HEK293 (cell line): ENCODE results near the gene TAF1B.

Experiments
- CTCF ChIA-PET: fragments of 350-600 bp; formaldehyde crosslinking; extraction: SDS; loops from one replicate; lab custom pipeline; 2021; ENCODE audit warnings: antibody characterized with exemption; lab: Yijun Ruan, JAX
- POLR2A ChIA-PET: fragments of 300-600 bp; formaldehyde crosslinking; extraction: SDS; loops from one replicate; lab custom pipeline; 2020; ENCODE audit warnings: antibody characterized with exemption, inconsistent platforms; lab: Yijun Ruan, JAX
- H3K27ac ChIP-seq: fragments of 200-500 bp; sonication (Bioruptor generic); 2 replicates; pipeline ENCODE4 v1.5.1; 2014; ENCODE audit warnings: low read depth, low read length, control low read depth, inconsistent platforms; ENCODE audit errors: extremely low read depth
- H3K36me3 ChIP-seq, 2 experiments: fragments of 200-500 bp in 1 of 2; sonication (Bioruptor generic) in 1 of 2; 1 replicate in 1 of 2; 2 replicates in 1 of 2; pipeline ENCODE4 v1.5.1; 2014 to 2017; ENCODE audit warnings: inconsistent platforms in 2 of 2, low read length in 2 of 2; ENCODE audit not compliant: control insufficient read depth in 2 of 2, insufficient read depth in 1 of 2
- H3K4me1 ChIP-seq: fragments of 200-500 bp; sonication (Bioruptor generic); 2 replicates; pipeline ENCODE4 v1.5.1; 2014; ENCODE audit warnings: mild to moderate bottlenecking, low read length, inconsistent platforms; ENCODE audit not compliant: control insufficient read depth, insufficient read depth
- H3K4me3 ChIP-seq: 2 replicates; pipeline ENCODE4 v1.5.1; 2011; ENCODE audit warnings: low read depth, mild to moderate bottlenecking, control low read depth, low read length, moderate library complexity
- H3K9me3 ChIP-seq: fragments of 200-500 bp; sonication (Bioruptor generic); 2 replicates; pipeline ENCODE4 v1.5.1; 2014; ENCODE audit warnings: low read depth, low read length, inconsistent platforms; ENCODE audit not compliant: control insufficient read depth, insufficient read depth
- IKZF3 ChIP-seq: fragments of 450-650 bp; IDR thresholded peaks from 2 replicates; pipeline ENCODE4 v1.5.0; 2018; ENCODE audit warnings: missing biosample characterization, mild to moderate bottlenecking, missing genetic modification characterization, moderate library complexity
- KLF8 ChIP-seq: fragments of 450-650 bp; formaldehyde crosslinking; IDR thresholded peaks from 2 replicates; pipeline ENCODE4 v1.5.1; 2016; ENCODE audit warnings: missing biosample characterization, missing genetic modification characterization
- SCRT1 ChIP-seq: fragments of 450-650 bp; formaldehyde crosslinking; IDR thresholded peaks from 2 replicates; pipeline ENCODE4 v1.5.1; 2016; ENCODE audit warnings: missing biosample characterization, missing genetic modification characterization, borderline replicate concordance
- SP7 ChIP-seq: fragments of 450-650 bp; formaldehyde crosslinking; IDR thresholded peaks from 2 replicates; pipeline ENCODE4 v1.5.1; 2016; ENCODE audit warnings: missing biosample characterization, missing genetic modification characterization
- ZBTB7A ChIP-seq: fragments of 450-650 bp; formaldehyde crosslinking; IDR thresholded peaks from 2 replicates; pipeline ENCODE4 v1.5.1; 2016; ENCODE audit warnings: low read depth, missing biosample characterization, missing genetic modification characterization
- ZFHX2 ChIP-seq: fragments of 450-650 bp; formaldehyde crosslinking; conservative IDR thresholded peaks from 2 replicates; pipeline ENCODE4 v1.5.1; 2016; ENCODE audit warnings: missing biosample characterization, missing genetic modification characterization
- ZNF175 ChIP-seq: fragments of 450-650 bp; formaldehyde crosslinking; IDR thresholded peaks from 2 replicates; pipeline ENCODE4 v1.5.1; 2016; ENCODE audit warnings: missing biosample characterization, missing genetic modification characterization
- ZNF350 ChIP-seq: fragments of 450-650 bp; formaldehyde crosslinking; IDR thresholded peaks from 2 replicates; pipeline ENCODE4 v1.5.0; 2017; ENCODE audit warnings: missing biosample characterization, mild to moderate bottlenecking, missing genetic modification characterization
- ZNF394 ChIP-seq: fragments of 450-650 bp; formaldehyde crosslinking; IDR thresholded peaks from 2 replicates; pipeline ENCODE4 v1.5.1; 2016; ENCODE audit warnings: missing biosample characterization, missing genetic modification characterization, mild to moderate bottlenecking, moderate library complexity, borderline replicate concordance
- ZNF629 ChIP-seq: fragments of 450-650 bp; formaldehyde crosslinking; IDR thresholded peaks from 2 replicates; pipeline ENCODE4 v1.5.1; 2017; ENCODE audit warnings: missing biosample characterization, missing genetic modification characterization
- ZNF658 ChIP-seq: fragments of 450-650 bp; formaldehyde crosslinking; IDR thresholded peaks from 2 replicates; pipeline ENCODE4; 2016; ENCODE audit warnings: missing biosample characterization, missing genetic modification characterization
- ZNF707 ChIP-seq: fragments of 450-650 bp; formaldehyde crosslinking; IDR thresholded peaks from 2 replicates; pipeline ENCODE4 v1.5.1; 2016; ENCODE audit warnings: missing biosample characterization, missing genetic modification characterization
- TF ChIP-seq, protein P1 (sequence below): fragments of 450-650 bp; formaldehyde crosslinking; IDR thresholded peaks from 2 replicates; pipeline ENCODE4 v1.5.1; 2016; ENCODE audit warnings: missing biosample characterization, missing genetic modification characterization, borderline replicate concordance
- TF ChIP-seq, protein P2 (sequence below): fragments of 450-650 bp; formaldehyde crosslinking; IDR thresholded peaks from 2 replicates; pipeline ENCODE4 v1.5.1; 2016; ENCODE audit warnings: missing biosample characterization, missing genetic modification characterization
- TF ChIP-seq, protein P3 (sequence below): fragments of 450-650 bp; formaldehyde crosslinking; IDR thresholded peaks from 2 replicates; pipeline ENCODE4 v1.5.1; 2016; ENCODE audit warnings: missing biosample characterization, missing genetic modification characterization, borderline replicate concordance

The TAF1B gene

DNA sequence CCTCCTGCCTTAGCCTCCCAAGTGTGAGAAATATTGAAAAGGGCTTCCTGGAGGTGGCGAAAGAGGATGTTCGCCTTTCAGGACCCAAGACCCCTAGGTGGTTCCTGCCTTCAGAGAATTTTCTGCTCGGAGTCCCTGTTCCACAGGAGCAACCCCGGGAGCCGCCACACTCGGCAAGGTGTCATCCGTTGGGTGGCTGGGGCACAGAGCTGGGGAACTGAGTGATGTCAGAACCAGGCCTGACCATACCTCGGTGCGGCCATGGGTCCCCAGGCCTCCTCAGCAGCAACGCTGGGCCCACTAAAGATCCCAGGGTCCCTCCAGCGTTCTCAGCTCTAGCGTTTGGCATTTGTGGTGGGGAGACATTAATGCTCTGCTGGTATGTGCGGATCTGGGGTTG lies 23.7 kb upstream of the TAF1B start (continued):
- no peak for TF ChIP-seq ZNF350 (tag by site-specific recombination)

DNA sequence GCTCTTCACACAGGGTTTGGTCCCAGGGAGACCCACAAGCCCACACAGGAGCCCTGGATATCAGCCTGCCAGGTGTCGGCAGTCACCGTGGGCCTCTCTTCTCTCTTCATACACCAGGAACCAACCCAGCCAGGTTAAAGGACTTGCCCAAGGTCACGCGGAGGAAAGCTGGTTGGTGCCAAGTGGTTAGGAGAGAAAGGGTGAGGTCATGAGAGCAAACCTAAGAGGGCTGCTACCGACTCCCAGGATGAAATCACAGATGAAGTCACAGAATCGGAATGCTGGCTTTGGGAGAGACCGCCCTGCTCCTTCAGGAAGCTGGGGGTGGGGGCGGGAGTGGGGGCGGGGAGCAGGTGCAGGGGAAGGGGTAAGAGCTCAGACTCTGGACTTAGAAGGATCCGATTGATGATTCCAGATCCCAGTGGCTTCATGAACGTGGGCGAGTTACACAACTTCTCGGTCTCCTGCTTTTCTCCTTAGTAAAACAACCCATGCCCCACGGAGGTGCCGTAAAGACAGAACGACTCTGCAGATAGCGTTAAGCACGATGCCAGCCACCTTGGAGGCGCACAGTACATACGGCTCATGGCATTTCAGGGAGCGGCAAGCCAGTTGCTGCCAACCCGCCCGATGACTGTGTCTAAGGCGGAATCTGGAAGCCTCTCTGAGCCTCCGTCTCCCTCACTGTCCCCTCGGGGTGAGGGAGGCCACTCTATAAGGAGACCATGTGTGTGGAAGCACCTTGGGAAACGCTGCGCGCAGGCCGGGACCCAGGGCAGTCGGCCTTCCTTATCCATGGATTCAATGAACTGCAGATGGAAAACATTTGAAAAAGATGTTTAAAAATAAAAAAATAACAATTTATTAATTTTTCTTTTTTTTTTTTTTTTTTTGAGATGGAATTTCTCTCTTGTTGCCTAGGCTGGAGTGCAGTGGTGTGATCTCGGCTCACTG lies 23.0 kb upstream of the TAF1B start:
- H3K27ac ChIP-seq: no peak overlapping the region
- H3K9me3 ChIP-seq: no peaks in the 10 kb centered on the region
- H3K36me3 ChIP-seq: no peaks in the 10 kb centered on the region
- CTCF ChIA-PET: interaction anchor here (0.6 to 1.8 kb wide), 5 partner anchors 20 to 276 kb away, joined by 3 to 7 read pairs (median 3); no protein-coding TSS in a partner anchor
- TF ChIP-seq ZFHX2 (tag by site-specific recombination) (0 out of 2 replicates have a peak, but pooled peaks have one; percentile 27), ZNF629 (tag by site-specific recombination) (peak; percentile 46; the same call in 1 of the 2 replicates), SP7 (tag by site-specific recombination) (0 out of 2 replicates have a peak, but pooled peaks have one; percentile 21), ZNF175 (tag by site-specific recombination) (no peak)
- TF ChIP-seq, protein P1, sequence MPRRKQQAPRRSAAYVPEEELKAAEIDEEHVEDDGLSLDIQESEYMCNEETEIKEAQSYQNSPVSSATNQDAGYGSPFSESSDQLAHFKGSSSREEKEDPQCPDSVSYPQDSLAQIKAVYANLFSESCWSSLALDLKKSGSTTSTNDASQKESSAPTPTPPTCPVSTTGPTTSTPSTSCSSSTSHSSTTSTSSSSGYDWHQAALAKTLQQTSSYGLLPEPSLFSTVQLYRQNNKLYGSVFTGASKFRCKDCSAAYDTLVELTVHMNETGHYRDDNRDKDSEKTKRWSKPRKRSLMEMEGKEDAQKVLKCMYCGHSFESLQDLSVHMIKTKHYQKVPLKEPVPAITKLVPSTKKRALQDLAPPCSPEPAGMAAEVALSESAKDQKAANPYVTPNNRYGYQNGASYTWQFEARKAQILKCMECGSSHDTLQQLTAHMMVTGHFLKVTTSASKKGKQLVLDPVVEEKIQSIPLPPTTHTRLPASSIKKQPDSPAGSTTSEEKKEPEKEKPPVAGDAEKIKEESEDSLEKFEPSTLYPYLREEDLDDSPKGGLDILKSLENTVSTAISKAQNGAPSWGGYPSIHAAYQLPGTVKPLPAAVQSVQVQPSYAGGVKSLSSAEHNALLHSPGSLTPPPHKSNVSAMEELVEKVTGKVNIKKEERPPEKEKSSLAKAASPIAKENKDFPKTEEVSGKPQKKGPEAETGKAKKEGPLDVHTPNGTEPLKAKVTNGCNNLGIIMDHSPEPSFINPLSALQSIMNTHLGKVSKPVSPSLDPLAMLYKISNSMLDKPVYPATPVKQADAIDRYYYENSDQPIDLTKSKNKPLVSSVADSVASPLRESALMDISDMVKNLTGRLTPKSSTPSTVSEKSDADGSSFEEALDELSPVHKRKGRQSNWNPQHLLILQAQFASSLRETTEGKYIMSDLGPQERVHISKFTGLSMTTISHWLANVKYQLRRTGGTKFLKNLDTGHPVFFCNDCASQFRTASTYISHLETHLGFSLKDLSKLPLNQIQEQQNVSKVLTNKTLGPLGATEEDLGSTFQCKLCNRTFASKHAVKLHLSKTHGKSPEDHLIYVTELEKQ: no peak
- TF ChIP-seq, protein P2, sequence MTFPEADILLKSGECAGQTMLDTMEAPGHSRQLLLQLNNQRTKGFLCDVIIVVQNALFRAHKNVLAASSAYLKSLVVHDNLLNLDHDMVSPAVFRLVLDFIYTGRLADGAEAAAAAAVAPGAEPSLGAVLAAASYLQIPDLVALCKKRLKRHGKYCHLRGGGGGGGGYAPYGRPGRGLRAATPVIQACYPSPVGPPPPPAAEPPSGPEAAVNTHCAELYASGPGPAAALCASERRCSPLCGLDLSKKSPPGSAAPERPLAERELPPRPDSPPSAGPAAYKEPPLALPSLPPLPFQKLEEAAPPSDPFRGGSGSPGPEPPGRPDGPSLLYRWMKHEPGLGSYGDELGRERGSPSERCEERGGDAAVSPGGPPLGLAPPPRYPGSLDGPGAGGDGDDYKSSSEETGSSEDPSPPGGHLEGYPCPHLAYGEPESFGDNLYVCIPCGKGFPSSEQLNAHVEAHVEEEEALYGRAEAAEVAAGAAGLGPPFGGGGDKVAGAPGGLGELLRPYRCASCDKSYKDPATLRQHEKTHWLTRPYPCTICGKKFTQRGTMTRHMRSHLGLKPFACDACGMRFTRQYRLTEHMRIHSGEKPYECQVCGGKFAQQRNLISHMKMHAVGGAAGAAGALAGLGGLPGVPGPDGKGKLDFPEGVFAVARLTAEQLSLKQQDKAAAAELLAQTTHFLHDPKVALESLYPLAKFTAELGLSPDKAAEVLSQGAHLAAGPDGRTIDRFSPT (tag by site-specific recombination): peak; percentile 42; the same call in 1 of the 2 replicates
- H3K4me1 ChIP-seq: no peaks in the 10 kb centered on the region
- POLR2A ChIA-PET: interaction anchor here (0.7 to 1.8 kb wide), 2 partner anchors 23 to 314 kb away, joined by 5 to 35 read pairs; partner anchors contain the start of gene TAF1B
- no peak overlapping the region for H3K4me3 ChIP-seq

DNA sequence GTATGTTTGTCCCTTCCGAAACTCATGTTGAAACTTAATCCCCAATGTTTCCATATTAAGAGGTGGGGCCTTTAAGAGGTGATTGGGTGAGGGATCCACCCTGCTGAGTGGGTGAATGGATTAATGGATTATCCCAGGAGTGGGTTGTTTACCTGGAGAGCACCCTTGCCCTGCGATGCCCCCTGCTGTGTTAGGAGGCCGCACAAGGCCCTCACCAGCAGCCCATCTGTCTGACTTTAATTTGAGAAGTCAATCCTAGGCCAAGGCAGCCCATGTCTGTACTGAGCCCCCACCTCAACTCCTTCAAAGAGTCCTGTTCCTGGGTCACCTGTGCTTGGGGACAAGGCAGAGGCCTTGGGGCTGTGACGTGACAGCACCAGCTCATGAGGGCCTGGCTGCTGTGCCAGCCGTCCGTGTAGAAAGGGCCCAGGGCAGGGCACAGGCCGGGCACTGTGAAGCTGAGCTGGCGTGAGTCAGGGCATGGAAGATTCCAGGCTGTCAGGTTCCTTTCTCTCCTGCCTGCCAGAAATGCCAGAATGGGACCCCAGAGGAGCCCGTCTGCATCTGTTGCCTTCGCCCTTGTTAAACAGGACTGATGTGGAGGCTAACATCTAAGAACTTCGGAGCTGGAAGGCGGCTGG lies 21.3 kb upstream of the TAF1B start:
- H3K9me3 ChIP-seq: no peaks in the 10 kb centered on the region
- H3K36me3 ChIP-seq: no peaks in the 10 kb centered on the region
- H3K27ac ChIP-seq: no peak overlapping the region
- CTCF ChIA-PET: no interaction called here
- POLR2A ChIA-PET: interaction anchor here (1.2 kb wide), 1 partner anchor 21 kb away, joined by 3 read pairs; the partner anchor contains the start of gene TAF1B
- no peaks in the 10 kb centered on the region for H3K4me1 ChIP-seq
- H3K4me3 ChIP-seq: no peak overlapping the region
- TF ChIP-seq ZNF658 (no peak), IKZF3 (no peak), ZBTB7A (tag by site-specific recombination) (no peak), ZNF707 (no peak), SCRT1 (tag by site-specific recombination) (no peak), ZNF394 (tag by site-specific recombination) (no peak), KLF8 (tag by site-specific recombination) (no peak)
- TF ChIP-seq, protein P3, sequence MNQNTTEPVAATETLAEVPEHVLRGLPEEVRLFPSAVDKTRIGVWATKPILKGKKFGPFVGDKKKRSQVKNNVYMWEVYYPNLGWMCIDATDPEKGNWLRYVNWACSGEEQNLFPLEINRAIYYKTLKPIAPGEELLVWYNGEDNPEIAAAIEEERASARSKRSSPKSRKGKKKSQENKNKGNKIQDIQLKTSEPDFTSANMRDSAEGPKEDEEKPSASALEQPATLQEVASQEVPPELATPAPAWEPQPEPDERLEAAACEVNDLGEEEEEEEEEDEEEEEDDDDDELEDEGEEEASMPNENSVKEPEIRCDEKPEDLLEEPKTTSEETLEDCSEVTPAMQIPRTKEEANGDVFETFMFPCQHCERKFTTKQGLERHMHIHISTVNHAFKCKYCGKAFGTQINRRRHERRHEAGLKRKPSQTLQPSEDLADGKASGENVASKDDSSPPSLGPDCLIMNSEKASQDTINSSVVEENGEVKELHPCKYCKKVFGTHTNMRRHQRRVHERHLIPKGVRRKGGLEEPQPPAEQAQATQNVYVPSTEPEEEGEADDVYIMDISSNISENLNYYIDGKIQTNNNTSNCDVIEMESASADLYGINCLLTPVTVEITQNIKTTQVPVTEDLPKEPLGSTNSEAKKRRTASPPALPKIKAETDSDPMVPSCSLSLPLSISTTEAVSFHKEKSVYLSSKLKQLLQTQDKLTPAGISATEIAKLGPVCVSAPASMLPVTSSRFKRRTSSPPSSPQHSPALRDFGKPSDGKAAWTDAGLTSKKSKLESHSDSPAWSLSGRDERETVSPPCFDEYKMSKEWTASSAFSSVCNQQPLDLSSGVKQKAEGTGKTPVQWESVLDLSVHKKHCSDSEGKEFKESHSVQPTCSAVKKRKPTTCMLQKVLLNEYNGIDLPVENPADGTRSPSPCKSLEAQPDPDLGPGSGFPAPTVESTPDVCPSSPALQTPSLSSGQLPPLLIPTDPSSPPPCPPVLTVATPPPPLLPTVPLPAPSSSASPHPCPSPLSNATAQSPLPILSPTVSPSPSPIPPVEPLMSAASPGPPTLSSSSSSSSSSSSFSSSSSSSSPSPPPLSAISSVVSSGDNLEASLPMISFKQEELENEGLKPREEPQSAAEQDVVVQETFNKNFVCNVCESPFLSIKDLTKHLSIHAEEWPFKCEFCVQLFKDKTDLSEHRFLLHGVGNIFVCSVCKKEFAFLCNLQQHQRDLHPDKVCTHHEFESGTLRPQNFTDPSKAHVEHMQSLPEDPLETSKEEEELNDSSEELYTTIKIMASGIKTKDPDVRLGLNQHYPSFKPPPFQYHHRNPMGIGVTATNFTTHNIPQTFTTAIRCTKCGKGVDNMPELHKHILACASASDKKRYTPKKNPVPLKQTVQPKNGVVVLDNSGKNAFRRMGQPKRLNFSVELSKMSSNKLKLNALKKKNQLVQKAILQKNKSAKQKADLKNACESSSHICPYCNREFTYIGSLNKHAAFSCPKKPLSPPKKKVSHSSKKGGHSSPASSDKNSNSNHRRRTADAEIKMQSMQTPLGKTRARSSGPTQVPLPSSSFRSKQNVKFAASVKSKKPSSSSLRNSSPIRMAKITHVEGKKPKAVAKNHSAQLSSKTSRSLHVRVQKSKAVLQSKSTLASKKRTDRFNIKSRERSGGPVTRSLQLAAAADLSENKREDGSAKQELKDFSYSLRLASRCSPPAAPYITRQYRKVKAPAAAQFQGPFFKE (tag by site-specific recombination): no peak
